Stimulated activated CD4-positive, alpha-beta T cell treated with anti-CD3 and anti-CD28 coated beads, TNF-alpha, amount 100 ng/mL, for 4 hours (primary cell): ENCODE data around the gene PDZD2.
A peak's percentile ranks its signal among the peaks of the same experiment; 100 is the strongest.
"Not testable (repeated sequence)": the region's sequence is repeated elsewhere in the genome, so short reads cannot be mapped to it uniquely, and the experiment has no call there.

Experiments used
- DNase-seq, 3 experiments: peaks; one replicate each; pipeline ENCODE4 v3.0.0-alpha.2; 2020; ENCODE audit warnings: low read depth in 3 of 3

Gene PDZD2

GRCh38 chr5:32074401-32074800 is 435.5 kb downstream of the PDZD2 start:
- DNase-seq: no peak

GRCh38 chr5:32076699-32077695 is 438.1 kb downstream of the PDZD2 start:
- DNase-seq: no peak

- not testable (repeated sequence) for DNase-seq
Measured at GRCh38 chr5:32078855-32079254, 439.9 kb downstream of the PDZD2 start.

- not testable (repeated sequence) for DNase-seq
Measured at GRCh38 chr5:32080565-32080964, 441.6 kb downstream of the PDZD2 start.

- DNase-seq: no peak
Measured at GRCh38 chr5:32082701-32083100, 443.8 kb downstream of the PDZD2 start.

- DNase-seq: no peak
Measured at GRCh38 chr5:32083981-32084430, 445.1 kb downstream of the PDZD2 start.

GRCh38 chr5:32087086-32088082 is 448.5 kb downstream of the PDZD2 start:
- no peak for DNase-seq

- DNase-seq: no peak
Measured at GRCh38 chr5:32088214-32088613, 449.3 kb downstream of the PDZD2 start.

- no peak for DNase-seq
Measured at GRCh38 chr5:32089146-32090000, 450.4 kb downstream of the PDZD2 start.

- no peak for DNase-seq
Measured at GRCh38 chr5:32090026-32090754, 451.3 kb downstream of the PDZD2 start.

- DNase-seq: no peak
Measured at GRCh38 chr5:32090755-32091128, 451.8 kb downstream of the PDZD2 start.

GRCh38 chr5:32092938-32093812 is 454.2 kb downstream of the PDZD2 start:
- peak; percentile 12 to 50 (median 27) for DNase-seq

- DNase-seq: no peak
Measured at GRCh38 chr5:32094691-32095090, 455.8 kb downstream of the PDZD2 start.

GRCh38 chr5:32095261-32095671 is 456.3 kb downstream of the PDZD2 start:
- no peak for DNase-seq

GRCh38 chr5:32096891-32097595 is 458.1 kb downstream of the PDZD2 start:
- no peak for DNase-seq

GRCh38 chr5:32098291-32098690 is 459.4 kb downstream of the PDZD2 start:
- no peak for DNase-seq

GRCh38 chr5:32098890-32099310 is 460.0 kb downstream of the PDZD2 start:
- no peak for DNase-seq

GRCh38 chr5:32099486-32100035 is 460.6 kb downstream of the PDZD2 start:
- no peak for DNase-seq
